Colonic mucosa (tissue), 4 donors: Measurements from ENCODE around the gene CCND3. TPM values are rescaled to one million over a fixed set of nuclear protein-coding genes. Genes with fewer than 3 reads are reported as not detected.

Source experiments
- DNase-seq: peaks from one replicate; pipeline ENCODE4 v3.0.0-alpha.2; 2020
- H3K27ac ChIP-seq: fragments of 200-600 bp; one replicate; pipeline ENCODE4 v1.8.0; 2021
- H3K27me3 ChIP-seq: fragments of 200-600 bp; one replicate; pipeline ENCODE4 v1.8.0; 2021
- H3K36me3 ChIP-seq: fragments of 200-600 bp; one replicate; pipeline ENCODE4 v1.8.0; 2021
- H3K4me1 ChIP-seq: fragments of 200-600 bp; one replicate; pipeline ENCODE4 v1.8.0; 2021; ENCODE audit warnings: mild to moderate bottlenecking
- H3K4me3 ChIP-seq: fragments of 200-600 bp; one replicate; pipeline ENCODE4 v1.8.0; 2021
- H3K9ac ChIP-seq, 2 donors: one replicate each; pipeline ENCODE4 v1.7.0; 2013; ENCODE audit warnings: control low read depth in 2 of 2, low read depth in 2 of 2, low read length in 2 of 2
- H3K9me3 ChIP-seq: fragments of 200-600 bp; one replicate; pipeline ENCODE4 v1.8.0; 2021
- intact Hi-C: fragments of 100-400 bp; cut with DNase I; formaldehyde crosslinking; loops from one replicate; pipeline ENCODE4 v1.14.1; 2022
- total RNA-seq, 2 donors: library from RNA; stranded (reverse); fragmentation: NEBNext Ultra II Directional in 1 of 2; extraction: Animal tissue kit (Norgen Biotek cat#: 25700) in 1 of 2; gene quantifications; one replicate each; pipeline ENCODE4 v1.2.1, GENCODE V29; 2021
- TF ChIP-seq, protein P1 (sequence below): fragments of 200-600 bp; IDR thresholded peaks from one replicate; pipeline ENCODE4 v1.8.0; 2022; ENCODE audit warnings: antibody characterized with exemption, mild to moderate bottlenecking
- donor health status: healthy.
- donor health status: DM: no; HTN: no; CAD: no.
- donor health status: DM: no; HTN: no; CAD: no.

Gene CCND3
- total RNA-seq, 2 donors from 2014 or later, result 86.2 to 92.3 TPM

- intact Hi-C loops, result no loop called here
- no peaks in the 10 kb centered on the region for H3K9me3 ChIP-seq
- H3K36me3 ChIP-seq, result no peaks in the 10 kb centered on the region
- H3K4me1 ChIP-seq, result no peaks in the 10 kb centered on the region
- no peak overlapping the region for H3K4me3 ChIP-seq
- DNase-seq, result no peak
- TF ChIP-seq, protein P1, sequence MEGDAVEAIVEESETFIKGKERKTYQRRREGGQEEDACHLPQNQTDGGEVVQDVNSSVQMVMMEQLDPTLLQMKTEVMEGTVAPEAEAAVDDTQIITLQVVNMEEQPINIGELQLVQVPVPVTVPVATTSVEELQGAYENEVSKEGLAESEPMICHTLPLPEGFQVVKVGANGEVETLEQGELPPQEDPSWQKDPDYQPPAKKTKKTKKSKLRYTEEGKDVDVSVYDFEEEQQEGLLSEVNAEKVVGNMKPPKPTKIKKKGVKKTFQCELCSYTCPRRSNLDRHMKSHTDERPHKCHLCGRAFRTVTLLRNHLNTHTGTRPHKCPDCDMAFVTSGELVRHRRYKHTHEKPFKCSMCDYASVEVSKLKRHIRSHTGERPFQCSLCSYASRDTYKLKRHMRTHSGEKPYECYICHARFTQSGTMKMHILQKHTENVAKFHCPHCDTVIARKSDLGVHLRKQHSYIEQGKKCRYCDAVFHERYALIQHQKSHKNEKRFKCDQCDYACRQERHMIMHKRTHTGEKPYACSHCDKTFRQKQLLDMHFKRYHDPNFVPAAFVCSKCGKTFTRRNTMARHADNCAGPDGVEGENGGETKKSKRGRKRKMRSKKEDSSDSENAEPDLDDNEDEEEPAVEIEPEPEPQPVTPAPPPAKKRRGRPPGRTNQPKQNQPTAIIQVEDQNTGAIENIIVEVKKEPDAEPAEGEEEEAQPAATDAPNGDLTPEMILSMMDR, result no peak
- no peaks in the 10 kb centered on the region for H3K27me3 ChIP-seq
- H3K27ac ChIP-seq, result no peak overlapping the region
- no peak overlapping the region for H3K9ac ChIP-seq
These were observed 54.3 kb downstream of the CCND3 start for GRCh38 chr6:41887331-41887751.

DNA sequence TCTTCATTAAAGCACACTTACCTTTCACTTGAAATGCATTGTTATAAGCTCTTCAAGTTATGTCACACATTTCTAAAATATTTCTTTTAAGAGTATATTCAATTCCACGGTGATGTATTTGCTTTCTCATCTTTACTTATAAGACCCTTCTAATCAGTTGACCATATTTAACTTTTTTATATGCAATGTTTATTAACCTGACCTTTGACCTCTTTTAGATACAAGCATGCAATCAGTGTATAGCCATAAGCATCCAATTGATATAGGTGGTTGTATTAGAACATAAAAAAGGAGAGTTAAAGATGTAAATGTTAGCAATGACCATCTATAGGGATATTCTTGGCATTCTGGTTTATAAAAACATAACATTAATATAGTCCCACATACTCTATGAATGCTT, 55.7 kb downstream of the CCND3 start:
- Histone ChIP-seq H3K4me1 (no peaks in the 10 kb centered on the region), H3K27me3 (no peaks in the 10 kb centered on the region), H3K9ac (no peak overlapping the region), H3K36me3 (no peaks in the 10 kb centered on the region), H3K9me3 (no peaks in the 10 kb centered on the region), H3K27ac (no peak overlapping the region), H3K4me3 (no peak overlapping the region)
- DNase-seq, result no peak
- intact Hi-C loops, result no loop called here
- TF ChIP-seq, protein P1, result no peak

DNA sequence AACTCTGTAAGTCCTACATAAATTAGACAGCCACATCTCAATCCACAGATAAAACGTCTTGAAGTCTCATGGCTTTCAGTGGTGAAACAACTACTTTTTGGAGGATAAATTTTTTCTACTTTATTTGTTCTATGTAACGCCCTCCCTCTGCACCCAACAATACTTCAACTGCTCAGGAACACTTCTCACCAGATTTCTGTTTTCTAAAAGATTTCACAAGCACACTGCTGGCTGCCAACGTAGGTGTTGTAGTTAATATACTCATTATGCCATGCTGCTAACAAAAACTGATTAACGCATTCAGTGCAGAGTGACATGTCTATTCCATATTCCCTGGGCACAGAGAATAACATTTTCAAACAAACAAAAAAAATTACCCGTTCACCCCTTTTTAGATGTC, 56.7 kb downstream of the CCND3 start:
- Histone ChIP-seq H3K4me1 (no peaks in the 10 kb centered on the region), H3K9ac (peak overlapping the region in 1 of 2 donors; percentile 39), H3K36me3 (no peaks in the 10 kb centered on the region), H3K4me3 (no peak overlapping the region), H3K9me3 (no peaks in the 10 kb centered on the region), H3K27ac (no peak overlapping the region), H3K27me3 (no peaks in the 10 kb centered on the region)
- TF ChIP-seq, protein P1, result no peak
- DNase-seq, result no peak
- intact Hi-C loops, result no loop called here

Other genes starting within 250 kb of the CCND3 start
- 10 to 100 TPM; 16.9 to 21.7 TPM for gene TFEB, start 206.2 kb downstream of the CCND3 start, total RNA-seq
- 1 to 10 TPM in 1 of 2 donors, not detected in 1; 1.7 TPM for gene PGC, start 194.4 kb downstream of the CCND3 start, total RNA-seq
- 1 to 10 TPM; 2.7 to 3.4 TPM for gene FRS3, start 161.9 kb downstream of the CCND3 start, total RNA-seq
- gene PRICKLE4, start 161.0 kb downstream of the CCND3 start, total RNA-seq, result 1 to 10 TPM; 1.8 to 4.8 TPM
- 100 to 1,000 TPM; 109 to 200 TPM for gene TOMM6, start 154.1 kb downstream of the CCND3 start, total RNA-seq
- gene USP49, start 46.4 kb downstream of the CCND3 start, total RNA-seq, result 1 to 10 TPM; 1.7 to 2.9 TPM
- 10 to 100 TPM; 15.0 to 22.9 TPM for gene MED20, start 20.7 kb downstream of the CCND3 start, total RNA-seq
- gene BYSL, start 20.3 kb downstream of the CCND3 start, total RNA-seq, result 10 to 100 TPM; 10.4 to 16.4 TPM
- 10 to 100 TPM; 20.5 to 21.2 TPM for gene TAF8, start 108.7 kb upstream of the CCND3 start, total RNA-seq
- 10 to 100 TPM; 35.1 to 42.3 TPM for gene C6orf132, start 200.8 kb upstream of the CCND3 start, total RNA-seq
- not detected for gene GUCA1A, start 231.6 kb upstream of the CCND3 start, total RNA-seq